Activated CD4-positive, alpha-beta T cell treated with anti-CD3 and anti-CD28 coated beads, Interleukin-2, amount 50 U/mL, for 4 hours (primary cell): ENCODE measurements around the gene RASL11B.

ENCODE experiments used
- DNase-seq, 2 experiments: peaks; one replicate each; pipeline ENCODE4 v3.0.0-alpha.2; 2020

The RASL11B gene

DNA sequence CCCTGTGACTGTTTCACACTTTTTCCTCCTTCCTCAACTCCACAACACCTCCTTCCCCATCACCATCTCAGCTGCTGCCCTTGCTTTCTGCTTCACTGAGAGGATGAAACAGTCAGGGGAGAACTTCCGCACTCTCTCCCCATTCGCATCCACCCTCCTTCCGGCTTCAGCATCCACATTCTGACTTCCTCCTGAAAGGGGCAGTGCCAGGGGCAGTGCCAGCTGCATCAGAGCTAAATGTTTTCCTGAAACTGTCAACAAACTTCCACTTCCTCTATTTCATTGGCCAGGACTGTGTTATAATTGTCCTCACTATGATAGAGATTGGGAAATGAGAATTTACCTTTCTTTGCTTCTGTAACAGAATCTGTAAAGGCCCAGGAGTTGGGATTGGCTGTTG is 18.2 kb upstream of the RASL11B start:
- DNase-seq: no peak

DNA sequence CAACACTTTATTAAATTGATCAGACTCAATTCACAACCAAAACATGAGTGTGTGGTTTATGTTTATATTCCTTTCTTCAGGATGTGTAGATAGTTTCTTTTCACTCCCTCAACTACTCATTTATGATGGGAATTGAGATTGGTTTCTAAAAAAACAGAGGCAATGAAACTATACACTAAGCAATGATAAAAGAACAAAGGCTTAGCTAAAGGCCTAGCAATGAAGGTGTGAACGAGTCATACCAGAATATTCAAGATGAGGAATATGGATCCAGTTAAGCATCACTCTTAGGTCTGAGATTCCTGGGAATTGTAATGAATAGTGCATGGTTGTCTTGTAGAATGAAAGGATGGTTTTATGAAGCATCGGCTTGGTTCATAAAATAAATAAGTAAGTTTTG is 17.5 kb upstream of the RASL11B start:
- no peak for DNase-seq

DNA sequence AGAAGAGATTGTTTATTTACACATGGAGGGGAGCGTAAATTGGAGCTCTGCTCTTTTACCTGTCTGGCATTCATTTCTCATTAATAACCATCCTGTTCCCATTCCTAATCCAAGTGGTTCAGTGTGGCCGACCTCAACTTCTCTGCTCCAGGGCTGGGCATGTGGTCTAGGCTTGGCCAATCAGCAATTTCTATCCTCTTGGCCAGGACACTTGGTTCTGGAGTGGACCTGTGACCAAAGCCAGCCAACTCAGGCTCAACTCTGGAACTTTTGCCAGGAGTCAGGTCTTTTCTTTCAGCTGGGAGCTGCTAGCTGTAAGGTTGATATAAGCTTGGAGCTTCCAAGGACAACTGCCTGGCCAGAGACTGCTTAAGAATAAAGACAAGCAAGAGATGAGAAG is 15.6 kb upstream of the RASL11B start:
- DNase-seq: no peak

DNA sequence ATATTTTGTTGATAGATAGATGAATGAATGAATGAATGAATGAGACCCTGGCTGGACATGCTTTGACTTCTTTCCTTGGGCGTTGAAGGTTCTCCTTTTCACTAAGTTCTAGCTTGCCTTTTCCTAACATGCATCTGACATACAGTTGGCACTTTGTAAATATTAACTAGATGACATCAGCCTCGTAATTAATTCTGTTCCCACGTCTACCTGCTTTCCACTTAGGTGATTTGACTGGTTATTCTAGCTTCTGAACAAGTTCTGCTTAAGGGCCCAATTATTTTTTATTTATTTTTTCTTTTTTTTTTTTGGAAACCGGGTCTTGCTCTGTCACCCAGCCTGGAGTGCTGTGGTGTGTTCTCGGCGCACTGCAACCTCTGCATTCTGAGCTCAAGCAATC is 13.9 kb upstream of the RASL11B start:
- DNase-seq: no peak

DNA sequence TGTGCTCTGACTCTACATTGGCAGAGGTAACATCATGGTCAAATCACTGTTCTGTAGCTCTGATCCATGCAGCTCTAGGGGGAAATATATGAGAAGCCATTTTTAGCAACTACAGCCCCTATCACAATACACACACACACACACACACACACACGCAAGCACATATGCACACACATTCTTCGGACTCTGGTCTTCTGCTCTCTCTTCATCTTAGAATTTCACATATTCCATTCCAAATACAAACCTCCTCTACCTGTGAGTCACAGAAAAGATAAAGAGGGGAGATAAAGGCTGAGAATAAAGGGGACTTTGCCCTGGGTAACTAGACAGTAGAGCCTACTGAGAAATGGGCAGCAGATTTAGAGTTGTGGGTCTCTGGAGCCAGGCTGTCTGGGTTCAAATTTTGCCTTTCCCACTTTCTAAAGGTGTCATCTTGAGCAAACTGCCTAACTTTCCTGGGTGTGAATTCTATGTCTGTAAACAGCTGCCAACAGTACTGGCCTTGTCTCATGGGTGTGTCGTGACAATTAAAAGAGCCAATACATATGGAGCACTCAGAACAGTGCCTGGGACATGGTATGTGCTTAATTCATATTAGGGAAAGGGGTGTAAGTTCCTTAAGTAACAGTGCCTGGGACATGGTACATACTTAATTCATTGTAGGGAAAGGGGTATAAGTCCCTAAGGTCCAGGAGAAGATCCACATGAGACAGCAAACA is 11.6 kb upstream of the RASL11B start:
- DNase-seq: no peak

DNA sequence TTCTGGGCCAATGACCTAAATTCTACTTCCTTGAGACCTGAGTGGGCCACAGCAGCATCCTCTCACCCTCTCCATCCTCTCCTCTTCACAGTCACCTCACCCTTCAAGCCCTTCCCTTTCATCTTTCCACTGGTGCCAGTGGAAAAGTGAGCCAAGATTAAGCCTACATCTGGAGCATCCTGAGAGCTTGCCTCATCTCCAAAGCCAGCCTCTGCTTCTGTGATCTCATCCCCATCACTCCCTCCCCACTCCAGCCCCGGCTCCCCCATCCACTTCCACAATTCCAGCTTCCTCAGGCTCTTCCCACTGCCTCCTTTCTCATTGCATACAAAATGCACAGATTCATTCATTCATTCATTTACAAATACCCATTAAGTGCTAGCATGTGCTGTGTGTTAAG is 10.1 kb upstream of the RASL11B start:
- DNase-seq: no peak

DNA sequence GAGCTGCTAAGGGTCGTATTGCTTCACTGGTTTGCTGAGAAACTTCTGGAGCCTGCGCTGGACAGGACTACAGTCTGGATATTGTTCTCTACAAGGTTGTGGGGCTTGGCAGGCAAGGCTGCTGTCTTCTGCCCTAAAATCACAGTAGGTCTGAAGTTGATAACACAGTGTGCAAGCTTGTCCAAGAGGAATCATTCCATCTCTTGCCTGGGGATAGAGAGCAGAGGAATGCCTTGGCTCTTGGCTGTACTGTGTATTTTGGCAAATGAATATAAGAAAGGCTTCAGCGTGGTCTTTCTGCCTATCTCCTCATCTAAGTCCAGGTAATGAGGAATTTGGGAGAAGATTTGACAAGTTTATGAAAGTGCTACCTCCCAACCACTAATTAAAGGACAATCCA is 9.4 kb upstream of the RASL11B start:
- DNase-seq: no peak

DNA sequence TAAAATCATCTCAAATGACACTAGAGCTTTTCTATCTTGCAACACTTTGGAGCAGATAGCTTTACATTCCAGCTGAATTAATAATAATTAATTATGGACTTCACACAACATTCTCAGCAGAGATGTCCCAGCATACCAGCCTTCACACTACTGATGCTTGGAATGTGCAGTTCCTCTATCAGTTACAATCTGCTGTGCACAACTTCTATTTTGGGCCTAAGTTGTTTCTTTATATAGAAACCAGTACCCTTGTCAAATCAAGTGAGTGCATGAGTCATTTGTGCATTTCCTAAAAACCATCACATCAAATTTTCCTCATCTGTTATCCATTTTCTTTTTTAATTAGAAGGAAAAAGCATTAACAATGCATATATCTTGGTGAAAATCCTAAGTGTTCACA is 8.8 kb upstream of the RASL11B start:
- DNase-seq: no peak

DNA sequence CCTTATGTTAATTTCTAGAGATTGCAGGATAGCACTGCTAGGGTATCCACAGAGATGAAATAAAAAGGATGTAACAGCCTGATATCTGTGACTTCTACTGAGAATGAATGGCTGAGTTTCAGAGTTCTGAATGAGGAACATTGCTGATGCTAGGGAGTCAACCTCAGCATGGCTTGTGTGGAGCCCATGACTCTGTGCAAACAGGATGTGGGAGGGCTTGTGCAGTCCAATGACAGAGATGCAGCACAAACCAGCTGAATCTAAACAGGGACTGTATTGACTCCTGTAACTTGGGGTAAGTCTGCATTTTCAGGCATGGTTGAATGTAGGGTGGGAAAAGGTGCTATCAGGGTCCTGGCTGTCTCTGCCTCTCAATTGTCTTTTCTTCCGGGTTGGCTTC is 5.3 kb upstream of the RASL11B start:
- DNase-seq: no peak

DNA sequence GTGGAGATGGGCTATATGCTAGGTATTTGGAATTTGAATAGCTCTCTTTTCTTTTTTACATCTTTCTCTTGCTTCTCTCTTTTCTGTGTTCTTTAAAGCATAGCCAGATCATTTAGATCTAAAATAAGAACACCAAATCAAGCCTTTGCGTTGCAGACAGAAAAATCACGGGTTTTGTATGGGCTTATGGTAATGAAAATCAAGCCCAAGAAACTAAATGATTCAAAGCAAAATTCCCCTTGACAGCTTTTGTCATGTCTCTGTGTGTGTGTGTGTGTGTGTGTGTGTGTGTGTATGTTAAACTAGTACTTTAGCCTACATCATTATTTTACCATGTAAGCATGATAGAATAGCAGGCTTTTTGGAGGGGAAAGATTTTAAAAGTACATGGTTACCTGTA is 1.8 kb upstream of the RASL11B start:
- DNase-seq: no peak

DNA sequence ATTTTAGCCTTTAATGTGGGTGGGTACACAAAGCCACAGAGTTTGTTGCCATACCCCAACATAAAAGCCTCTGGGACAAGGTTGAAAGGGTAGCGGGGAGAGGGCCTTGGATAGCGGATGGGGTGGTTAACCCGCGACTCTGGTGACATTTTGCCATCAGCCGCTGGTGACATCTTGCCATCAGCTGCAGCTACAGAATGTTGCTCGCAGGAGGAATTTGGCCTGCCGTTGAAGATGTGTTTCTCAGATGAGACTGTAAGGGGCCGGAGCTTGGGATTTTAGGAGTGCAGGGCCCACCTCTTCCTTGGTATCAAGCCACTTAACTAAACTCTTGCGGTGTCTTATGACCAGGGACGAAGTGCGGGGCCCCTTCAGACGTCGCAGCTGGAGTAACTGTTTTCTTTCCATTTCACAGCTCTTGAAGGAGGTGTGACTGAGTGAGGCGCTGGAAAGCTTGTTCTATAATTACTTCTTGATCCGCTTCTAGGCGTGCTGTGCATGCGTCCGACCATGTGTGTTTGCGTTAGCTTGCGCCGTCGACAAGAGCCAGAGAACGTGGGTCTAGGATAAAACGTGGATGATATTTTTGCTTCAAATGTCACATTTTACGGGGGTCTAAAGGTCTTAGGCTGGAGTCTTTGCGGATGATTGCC is 820 bp upstream of the RASL11B start:
- peak in 1 of 2 experiments; percentile 1 for DNase-seq

DNA sequence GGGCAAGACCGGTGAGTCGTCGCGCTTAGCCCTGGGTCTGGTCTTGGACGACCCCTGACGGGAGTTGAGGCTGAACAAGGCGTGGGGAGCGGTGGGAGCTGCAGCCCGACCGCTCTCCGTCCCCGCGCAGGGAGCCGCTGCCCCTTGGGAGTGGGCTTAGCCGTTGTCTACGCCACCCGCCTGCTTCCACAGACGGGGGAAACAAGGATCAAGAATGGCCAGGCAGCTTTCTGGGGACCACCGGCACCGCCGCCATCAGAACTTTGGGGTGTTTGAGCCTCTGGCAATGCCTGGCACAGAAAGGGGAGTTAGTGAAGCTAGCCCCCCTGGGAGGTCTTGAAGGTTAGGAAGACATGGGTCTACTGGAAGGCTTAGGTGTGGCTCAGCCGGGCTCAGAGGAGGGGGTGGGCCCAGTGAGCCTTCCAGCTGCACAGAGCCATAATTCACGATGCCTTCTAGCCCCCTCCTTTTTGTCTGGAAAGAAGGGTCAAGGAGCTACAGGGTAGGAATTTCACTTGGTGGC is 583 bp downstream of the RASL11B start:
- no peak for DNase-seq

DNA sequence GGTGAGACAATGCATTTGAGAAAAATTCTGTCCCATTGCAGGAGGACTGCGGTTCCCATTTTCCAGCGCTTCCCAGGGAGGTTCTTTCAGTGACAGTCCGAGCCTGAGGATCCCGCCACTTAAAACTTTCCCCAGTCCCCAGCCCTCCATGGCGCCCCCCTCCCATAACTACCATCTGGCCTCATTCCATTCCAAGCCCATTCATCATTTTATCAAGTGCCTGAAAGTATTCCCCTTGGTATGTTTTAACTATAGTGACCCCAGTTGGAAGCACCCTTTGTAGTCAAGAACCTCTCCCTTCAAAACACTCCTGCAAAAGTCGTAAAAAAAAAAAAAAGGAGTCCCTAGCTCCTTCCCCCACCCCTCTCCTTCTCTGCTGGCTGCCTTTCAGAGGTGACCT is 1.2 kb downstream of the RASL11B start:
- DNase-seq: no peak

DNA sequence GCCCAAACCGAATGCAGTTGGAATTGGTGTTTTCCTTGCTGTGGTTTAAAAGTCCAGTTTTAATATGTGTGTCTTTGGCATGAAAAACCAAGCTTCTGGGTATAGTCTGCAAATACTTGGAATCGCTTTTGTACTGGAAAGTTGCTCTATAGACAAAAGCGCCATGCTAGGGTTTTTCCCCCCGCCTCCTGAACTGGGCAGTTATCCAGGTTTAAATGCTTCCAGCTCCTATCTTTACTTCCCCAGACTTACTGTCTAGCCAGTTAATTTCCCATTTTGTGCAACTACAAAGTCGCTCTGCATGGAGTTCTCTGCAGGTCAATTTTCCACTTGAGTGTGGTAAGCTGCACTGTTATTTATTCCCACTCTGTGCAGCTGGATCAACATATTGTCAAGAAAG is 2.7 kb downstream of the RASL11B start:
- DNase-seq: no peak

DNA sequence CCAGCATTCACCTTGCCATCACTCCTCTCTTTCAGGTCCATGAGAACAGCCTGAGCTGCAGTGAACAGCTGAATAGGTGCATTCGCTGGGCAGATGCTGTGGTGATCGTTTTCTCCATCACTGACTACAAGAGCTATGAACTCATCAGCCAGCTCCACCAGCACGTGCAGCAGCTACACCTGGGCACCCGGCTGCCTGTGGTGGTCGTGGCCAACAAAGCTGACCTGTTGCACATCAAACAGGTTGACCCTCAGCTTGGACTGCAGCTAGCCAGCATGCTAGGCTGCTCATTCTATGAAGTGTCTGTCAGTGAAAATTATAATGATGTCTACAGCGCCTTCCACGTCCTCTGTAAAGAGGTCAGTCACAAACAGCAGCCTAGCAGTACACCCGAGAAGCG is 3.2 kb downstream of the RASL11B start:
- no peak for DNase-seq

DNA sequence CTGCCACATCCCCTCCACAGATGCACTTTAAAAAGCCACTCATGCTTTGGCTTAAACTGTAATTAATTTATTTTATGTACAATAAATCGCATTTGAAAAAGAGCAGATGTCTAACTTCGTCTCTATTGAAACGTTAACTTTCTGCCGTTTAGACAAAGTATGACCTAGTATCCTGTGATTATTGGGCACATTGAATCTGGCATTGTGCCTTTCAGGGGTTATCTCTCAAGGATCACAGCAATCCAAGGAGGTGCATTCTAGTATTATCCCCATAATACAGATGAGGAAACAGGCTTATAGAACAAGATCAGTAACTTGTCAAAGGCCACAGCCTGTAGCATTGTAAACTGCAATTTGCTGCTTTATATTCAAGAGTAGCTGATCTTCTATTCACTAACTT is 4.6 kb downstream of the RASL11B start:
- no peak for DNase-seq

DNA sequence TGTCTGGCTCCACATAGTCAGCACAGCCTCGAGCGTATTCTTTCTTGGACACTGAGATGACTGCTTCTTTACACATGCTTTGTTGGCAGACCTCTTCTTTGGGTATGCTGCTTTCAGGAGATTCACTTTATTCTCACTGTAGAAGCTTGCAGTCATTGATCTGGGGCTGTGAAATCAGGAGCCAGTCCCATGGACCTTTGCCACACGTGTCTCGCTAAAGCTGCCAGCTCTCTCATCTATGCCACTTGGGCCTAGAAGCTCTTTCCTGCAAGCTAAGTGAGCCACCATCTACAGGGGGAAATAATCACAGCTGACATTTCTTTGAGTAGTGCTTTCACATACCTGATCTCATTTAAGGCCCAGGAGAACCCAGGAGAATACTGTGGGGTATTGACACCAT is 5.0 kb downstream of the RASL11B start:
- no peak for DNase-seq

DNA sequence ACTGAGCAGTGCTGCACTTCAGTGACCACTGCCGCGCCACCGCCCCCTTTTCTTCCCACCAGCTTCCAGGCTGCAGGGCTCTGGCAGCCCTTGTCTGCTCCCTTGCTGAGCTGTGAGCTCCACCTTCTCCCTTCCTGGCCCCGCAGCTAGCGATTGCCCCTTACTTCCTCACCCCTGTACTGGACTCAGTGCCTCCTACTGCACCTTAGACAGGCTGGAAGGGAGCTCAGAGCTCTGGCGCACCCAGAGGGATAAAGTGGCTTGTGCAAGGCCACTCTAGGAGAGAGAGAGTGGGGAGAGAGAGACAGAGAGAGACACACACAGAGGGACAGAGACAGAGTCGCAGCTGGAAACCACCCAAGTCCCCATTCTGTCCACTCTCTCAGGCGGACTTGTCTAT is 6.0 kb downstream of the RASL11B start:
- no peak for DNase-seq

DNA sequence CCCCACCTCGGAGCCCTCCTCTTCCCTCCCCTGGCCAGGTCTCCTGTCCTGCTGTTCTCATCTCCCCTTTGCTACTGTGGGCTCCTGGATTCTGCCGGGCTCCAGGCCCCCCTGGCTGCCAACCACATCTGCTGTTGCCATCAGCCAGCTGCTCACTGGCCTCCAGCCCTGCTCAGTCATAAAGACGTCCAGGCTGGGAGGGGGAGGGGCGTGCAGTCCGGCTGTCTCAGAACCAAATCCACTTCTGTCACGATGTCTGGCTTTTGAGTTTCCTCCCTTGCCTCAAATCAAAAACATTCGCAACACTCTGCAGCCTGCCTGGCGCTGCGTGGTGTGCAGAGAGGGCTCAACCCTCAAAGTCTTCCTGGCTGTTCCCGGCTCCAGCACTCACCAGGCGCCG is 7.1 kb downstream of the RASL11B start:
- no peak for DNase-seq

DNA sequence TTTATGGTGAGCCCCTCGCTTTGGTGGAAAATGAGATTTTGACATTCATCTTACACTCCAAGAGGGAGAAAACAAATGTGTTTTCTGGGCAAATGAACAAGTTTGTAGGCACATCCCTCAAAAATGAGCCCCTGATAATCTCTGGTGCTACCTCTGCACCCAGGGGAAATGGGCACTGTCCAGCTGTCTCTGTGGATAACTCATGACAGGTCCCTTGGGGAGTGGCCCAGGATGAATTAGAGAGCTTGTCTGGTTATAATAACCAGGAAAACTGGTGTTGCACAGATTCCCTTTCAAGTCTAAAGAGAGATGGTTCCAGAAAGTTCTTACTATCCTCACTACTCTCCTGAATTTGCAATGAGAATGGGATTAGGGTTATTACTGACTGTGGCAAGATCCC is 7.5 kb downstream of the RASL11B start:
- no peak for DNase-seq

DNA sequence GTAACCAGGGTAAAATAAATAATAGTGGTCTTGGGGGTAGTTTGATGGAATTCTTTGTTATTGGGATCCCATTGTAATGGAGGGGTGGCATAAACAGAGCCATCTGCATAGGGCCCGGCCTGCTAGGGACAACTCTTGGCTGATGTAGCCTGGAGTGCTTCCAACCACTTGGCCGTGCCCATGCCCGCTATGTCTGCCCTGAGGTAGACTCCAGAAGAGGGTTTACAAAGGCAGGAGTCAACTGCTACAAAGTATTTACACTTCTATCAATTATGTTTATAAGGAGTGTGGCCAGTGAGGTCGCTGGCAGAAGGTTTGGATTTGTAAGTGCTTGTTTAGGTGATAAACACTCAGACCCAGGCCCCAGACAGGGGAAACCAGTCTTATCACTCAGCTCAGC is 8.1 kb downstream of the RASL11B start:
- DNase-seq: no peak

DNA sequence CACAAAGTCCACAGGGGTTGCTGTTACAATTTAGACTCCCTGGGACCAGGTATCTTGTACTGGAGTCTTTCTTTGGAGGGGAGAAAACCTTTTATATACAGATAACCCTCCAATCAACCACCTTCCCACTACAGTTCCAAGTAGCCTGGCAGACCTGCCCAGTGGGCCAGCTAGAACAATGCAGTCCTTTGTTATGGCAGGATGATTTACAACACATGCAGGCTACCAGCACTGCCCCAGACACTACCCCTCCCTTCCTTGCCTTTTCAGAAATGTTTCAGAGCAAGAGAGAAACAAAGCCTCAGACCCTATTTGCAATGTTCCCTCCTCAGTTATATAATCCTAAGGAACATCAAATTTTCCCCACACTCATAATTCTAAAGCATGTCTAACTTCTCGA is 11.1 kb downstream of the RASL11B start:
- DNase-seq: no peak

DNA sequence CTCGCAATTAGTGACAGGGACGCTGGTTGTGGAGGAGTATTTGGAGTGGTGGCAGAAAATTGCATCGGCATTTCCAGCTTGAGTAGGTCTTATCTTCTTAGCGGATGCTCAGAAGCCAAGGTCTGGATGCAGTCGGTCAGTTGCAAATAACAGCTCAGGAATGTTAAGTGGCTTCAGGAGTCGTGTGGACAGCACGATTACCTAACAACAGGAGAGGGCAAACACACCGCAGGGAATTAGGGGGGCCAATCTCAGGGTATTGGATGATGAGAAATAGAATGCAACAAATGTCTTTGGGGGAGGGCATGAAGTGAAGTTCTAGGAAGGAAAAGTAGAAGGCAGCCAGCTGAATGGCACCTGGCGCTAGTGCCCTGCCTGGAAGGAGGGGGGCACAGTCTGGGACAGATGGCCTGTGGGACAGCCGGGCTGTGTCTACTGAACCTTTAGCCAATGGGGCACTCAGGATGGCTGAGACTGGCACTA is 11.8 kb downstream of the RASL11B start:
- DNase-seq: no peak

DNA sequence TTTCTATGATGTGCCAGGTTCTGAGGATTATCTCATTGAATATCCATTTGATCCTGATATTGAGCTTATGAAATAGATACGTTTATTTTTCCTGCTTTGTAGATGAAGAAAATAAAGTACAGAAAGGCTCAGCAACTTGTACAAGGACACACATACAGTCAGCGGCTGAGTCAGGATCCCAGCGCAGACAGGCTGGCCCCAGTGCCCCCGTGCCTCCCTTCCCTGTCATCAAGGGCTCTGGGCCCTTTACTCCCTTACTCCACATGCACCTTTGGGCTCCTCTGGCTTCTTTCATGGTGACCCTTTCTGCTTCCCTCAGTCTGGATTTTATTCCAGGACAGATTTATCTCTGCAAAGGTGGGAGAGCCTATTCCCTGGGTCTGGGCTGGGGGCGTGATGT is 12.8 kb downstream of the RASL11B start:
- DNase-seq: no peak

DNA sequence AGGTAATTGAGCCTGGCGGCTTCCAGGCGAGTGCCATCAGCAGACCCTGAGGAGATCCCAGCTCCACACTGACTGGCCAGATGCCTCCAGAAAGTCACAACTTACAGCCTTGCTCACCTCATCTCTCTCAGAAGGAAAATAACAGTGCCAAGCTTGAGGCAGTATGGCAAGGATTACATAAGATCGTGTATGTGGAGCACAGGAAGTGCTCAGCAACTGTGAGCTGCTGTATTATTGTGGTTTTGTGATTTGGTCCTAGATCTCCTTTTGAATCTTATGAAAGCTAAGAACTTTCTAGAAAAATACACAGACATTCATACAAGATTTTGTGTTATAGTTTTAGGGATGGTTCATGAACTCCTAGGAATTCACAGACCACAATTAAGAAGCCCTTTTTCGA is 14.0 kb downstream of the RASL11B start:
- DNase-seq: no peak
